H9 (cell line): ENCODE measurements around the gene PPFIA2. TPM values are rescaled to one million over a fixed set of nuclear protein-coding genes. Genes with fewer than 3 reads are reported as not detected.
"Not testable (repeated sequence)": the region's sequence is repeated elsewhere in the genome, so short reads cannot be mapped to it uniquely, and the experiment has no call there.

ENCODE experiments used
- DNase-seq: peaks from one replicate; pipeline ENCODE4 v3.0.0-alpha.2; 2017
- H2AFZ ChIP-seq: one replicate; pipeline ENCODE4 v1.6.1; 2013; ENCODE audit warnings: mild to moderate bottlenecking, low read length, control low read depth, moderate library complexity
- H2AK5ac ChIP-seq: 2 replicates; pipeline ENCODE4 v1.6.1; 2013; ENCODE audit warnings: low read length, control low read depth, mixed read lengths; ENCODE audit not compliant: insufficient read length
- H2BK120ac ChIP-seq: one replicate; pipeline ENCODE4 v1.6.1; 2013; ENCODE audit warnings: low read depth, mild to moderate bottlenecking, low read length, control low read depth, inconsistent platforms; ENCODE audit not compliant: poor library complexity, severe bottlenecking
- H2BK12ac ChIP-seq: 2 replicates; pipeline ENCODE4 v1.6.1; 2013; ENCODE audit warnings: low read length, control low read depth, mixed read lengths, low read depth; ENCODE audit not compliant: insufficient read length
- H2BK15ac ChIP-seq: 2 replicates; pipeline ENCODE4 v1.6.1; 2013; ENCODE audit warnings: low read depth, low read length, control low read depth
- H2BK20ac ChIP-seq: one replicate; pipeline ENCODE4 v1.6.1; 2013; ENCODE audit warnings: low read depth, mild to moderate bottlenecking, low read length, control low read depth, inconsistent platforms; ENCODE audit not compliant: poor library complexity, severe bottlenecking
- H2BK5ac ChIP-seq: 2 replicates; pipeline ENCODE4 v1.6.1; 2013; ENCODE audit warnings: low read length, control low read depth, mixed read lengths; ENCODE audit not compliant: insufficient read length
- H3K14ac ChIP-seq: 2 replicates; pipeline ENCODE4 v1.6.1; 2013; ENCODE audit warnings: low read length, control low read depth; ENCODE audit not compliant: insufficient read depth
- H3K18ac ChIP-seq: 2 replicates; pipeline ENCODE4 v1.6.1; 2013; ENCODE audit warnings: low read depth, mild to moderate bottlenecking, mixed read lengths, low read length, control low read depth; ENCODE audit not compliant: insufficient read length
- H3K23ac ChIP-seq: 2 replicates; pipeline ENCODE4 v1.6.1; 2013; ENCODE audit warnings: low read length, control low read depth, mixed read lengths, low read depth; ENCODE audit not compliant: insufficient read length
- H3K23me2 ChIP-seq: 2 replicates; pipeline ENCODE4 v1.6.1; 2013; ENCODE audit warnings: low read depth, mild to moderate bottlenecking, mixed read lengths, low read length, control low read depth; ENCODE audit not compliant: insufficient read length, poor library complexity, severe bottlenecking
- H3K27ac ChIP-seq: 2 replicates; pipeline ENCODE4 v1.5.1; 2013; ENCODE audit warnings: low read length, control low read depth, mixed read lengths, low read depth; ENCODE audit not compliant: insufficient read length
- H3K27me3 ChIP-seq: 2 replicates; pipeline ENCODE4 v1.6.1; 2013; ENCODE audit warnings: low read length, control low read depth, inconsistent platforms; ENCODE audit not compliant: insufficient read depth
- H3K4ac ChIP-seq: 2 replicates; pipeline ENCODE4 v1.6.1; 2013; ENCODE audit warnings: low read depth, mild to moderate bottlenecking, control low read depth, inconsistent platforms, low read length, moderate library complexity
- H3K4me1 ChIP-seq: 2 replicates; pipeline ENCODE4 v1.6.1; 2013; ENCODE audit warnings: low read length, control low read depth, inconsistent platforms; ENCODE audit not compliant: insufficient read depth
- H3K4me2 ChIP-seq: 2 replicates; pipeline ENCODE4 v1.6.1; 2013; ENCODE audit warnings: low read length, control low read depth, mixed read lengths; ENCODE audit not compliant: insufficient read length, insufficient read depth
- H3K56ac ChIP-seq: 2 replicates; pipeline ENCODE4 v1.6.1; 2013; ENCODE audit warnings: low read depth, mild to moderate bottlenecking, mixed read lengths, low read length, control low read depth; ENCODE audit not compliant: insufficient read length
- H3K79me1 ChIP-seq: 2 replicates; pipeline ENCODE4 v1.6.1; 2013; ENCODE audit warnings: low read depth, mild to moderate bottlenecking, moderate library complexity, low read length, control low read depth, inconsistent platforms; ENCODE audit not compliant: insufficient read depth, poor library complexity, severe bottlenecking
- H3K79me2 ChIP-seq: 2 replicates; pipeline ENCODE4 v1.6.1; 2013; ENCODE audit warnings: low read length, control low read depth, inconsistent platforms; ENCODE audit not compliant: insufficient read depth
- H3K9ac ChIP-seq: 2 replicates; pipeline ENCODE4 v1.6.1; 2013; ENCODE audit warnings: low read length, control low read depth, mixed read lengths; ENCODE audit not compliant: insufficient read length; ENCODE audit errors: extremely low read depth
- H3K9me3 ChIP-seq: one replicate; pipeline ENCODE4 v1.6.1; 2013; ENCODE audit warnings: low read depth, low read length, inconsistent platforms; ENCODE audit not compliant: control insufficient read depth
- H3T11ph ChIP-seq: one replicate; pipeline ENCODE4 v1.6.1; 2013; ENCODE audit warnings: mild to moderate bottlenecking, low read length, control low read depth, inconsistent platforms
- H4K20me1 ChIP-seq: one replicate; pipeline ENCODE4 v1.6.1; 2013; ENCODE audit not compliant: control insufficient read depth, insufficient read length, insufficient read depth
- H4K5ac ChIP-seq: 2 replicates; pipeline ENCODE4 v1.6.1; 2013; ENCODE audit warnings: low read depth, mild to moderate bottlenecking, mixed read lengths, low read length, control low read depth; ENCODE audit not compliant: insufficient read length
- H4K8ac ChIP-seq: replicated peaks from 2 replicates; pipeline ENCODE4 v1.6.1; 2013; ENCODE audit warnings: low read length, control low read depth, mixed read lengths, low read depth; ENCODE audit not compliant: insufficient read length
- H4K91ac ChIP-seq: 2 replicates; pipeline ENCODE4 v1.6.1; 2013; ENCODE audit warnings: low read depth, mild to moderate bottlenecking, moderate library complexity, mixed read lengths, low read length, control low read depth; ENCODE audit not compliant: insufficient read length
- H3K27ac Mint-ChIP-seq, 3 experiments: 2 replicates in 2 of 3; 3 replicates in 1 of 3; pipeline ENCODE4 v1.8.0; 2020 to 2021; ENCODE audit warnings: mixed read lengths in 3 of 3, mild to moderate bottlenecking in 1 of 3, moderate library complexity in 1 of 3
- H3K27me3 Mint-ChIP-seq: 2 replicates; pipeline ENCODE4 v1.8.0; 2021; ENCODE audit warnings: low read depth, mild to moderate bottlenecking, moderate library complexity, mixed read lengths
- H3K36me3 Mint-ChIP-seq, 3 experiments: 2 replicates in 2 of 3; 3 replicates in 1 of 3; pipeline ENCODE4 v1.8.0; 2020 to 2021; ENCODE audit warnings: low read depth in 3 of 3, mixed read lengths in 3 of 3; ENCODE audit not compliant: insufficient read depth in 1 of 3
- H3K4me1 Mint-ChIP-seq, 2 experiments: 2 replicates each; pipeline ENCODE4 v1.8.0; 2020; ENCODE audit warnings: mixed read lengths in 2 of 2
- H3K4me3 Mint-ChIP-seq, 2 experiments: 2 replicates in 1 of 2; 3 replicates in 1 of 2; pipeline ENCODE4 v1.8.0; 2020 to 2021; ENCODE audit warnings: mild to moderate bottlenecking in 2 of 2, mixed read lengths in 2 of 2, moderate library complexity in 1 of 2
- H3K9me3 Mint-ChIP-seq, 2 experiments: 2 replicates in 1 of 2; 3 replicates in 1 of 2; pipeline ENCODE4 v1.8.0; 2020; ENCODE audit warnings: mild to moderate bottlenecking in 2 of 2, mixed read lengths in 2 of 2, moderate library complexity in 1 of 2
- CTCF ChIP-seq: fragments of 200-600 bp; sonication (generic); conservative IDR thresholded peaks from 3 replicates; pipeline ENCODE4 v1.8.0; 2021; ENCODE audit warnings: antibody characterized with exemption, mild to moderate bottlenecking
- WGBS: extraction: QIAGEN DNeasy Blood & Tissue Kit; methylation state at CpG from one replicate; pipeline ENCODE4 v1.1.7; 2013; ENCODE audit warnings: missing lambda C conversion rate, low lambda C conversion rate, mixed read lengths; ENCODE audit not compliant: insufficient read length; ENCODE audit errors: extremely low coverage; 5-methylcytosine and 5-hydroxymethylcytosine counted together
- total RNA-seq: library from RNA; stranded (reverse); gene quantifications from 2 replicates; pipeline ENCODE4 v1.2.1, GENCODE V29; 2021

PPFIA2 gene
- total RNA-seq, 1 experiment from 2014 or later = 1.3 TPM

GRCh38 chr12:81591256-81591655 is 167.9 kb downstream of the PPFIA2 start:
- Histone ChIP-seq H2BK20ac (no peak overlapping the region), H3K4ac (no peak overlapping the region), H3K27ac (no peak overlapping the region), H3K18ac (no peak overlapping the region), H3K79me1 (no peaks in the 10 kb centered on the region), H3K27me3 (no peaks in the 10 kb centered on the region), H3K79me2 (no peaks in the 10 kb centered on the region), H4K91ac (no peak overlapping the region), H3K23me2 (no peaks in the 10 kb centered on the region), H2AK5ac (no peak overlapping the region), H3K23ac (no peak overlapping the region), H3K14ac (no peak overlapping the region), H4K20me1 (no peaks in the 10 kb centered on the region), H4K5ac (no peak overlapping the region), H3K9ac (no peak overlapping the region), H2AFZ (no peak overlapping the region), H3T11ph (no peak overlapping the region), H3K4me1 (no peaks in the 10 kb centered on the region), H3K56ac (no peak overlapping the region), H2BK120ac (no peak overlapping the region), H3K4me2 (no peak overlapping the region), H2BK15ac (no peak overlapping the region), H2BK12ac (no peak overlapping the region), H3K9me3 (no peaks in the 10 kb centered on the region), H2BK5ac (no peak overlapping the region), H4K8ac (no peak overlapping the region)
- WGBS = no CpG with 5 or more reads among the region's 4 CpGs
- Mint-ChIP-seq H3K4me3 (no peak overlapping the region), H3K4me1 (no peaks in the 10 kb centered on the region), H3K27ac (no peak overlapping the region), H3K36me3 (peaks cover 8 to 17% (median 15%) of the 10 kb centered on the region in 3 experiments; a peak in 6 of 7 replicates), H3K27me3 (no peaks in the 10 kb centered on the region), H3K9me3 (peaks cover 16 to 21% of the 10 kb centered on the region in 2 experiments)
- no peak for TF ChIP-seq CTCF
- DNase-seq = no peak

- H3K9ac ChIP-seq, H2AFZ ChIP-seq, H2BK5ac ChIP-seq, H3K9me3 ChIP-seq, H3K56ac ChIP-seq, H2BK12ac ChIP-seq, H3T11ph ChIP-seq, H3K23ac ChIP-seq, H3K4me1 ChIP-seq, H4K5ac ChIP-seq, H3K14ac ChIP-seq, H3K79me2 ChIP-seq, DNase-seq, H3K27me3 ChIP-seq, H3K4me2 ChIP-seq, H2BK15ac ChIP-seq, H4K20me1 ChIP-seq, H3K27me3 Mint-ChIP-seq, H3K27ac Mint-ChIP-seq, H2BK120ac ChIP-seq, H3K27ac ChIP-seq, H4K91ac ChIP-seq, H3K23me2 ChIP-seq, H3K4me1 Mint-ChIP-seq, H4K8ac ChIP-seq, H3K79me1 ChIP-seq, H3K4me3 Mint-ChIP-seq, H2AK5ac ChIP-seq, H3K4ac ChIP-seq, H2BK20ac ChIP-seq, H3K18ac ChIP-seq: not testable (repeated sequence)
- H3K9me3 Mint-ChIP-seq = peaks cover 16 to 21% of the 10 kb centered on the region in 2 experiments
- no CpG with 5 or more reads among the region's 2 CpGs for WGBS
- H3K36me3 Mint-ChIP-seq = peaks cover 8 to 17% (median 15%) of the 10 kb centered on the region in 3 experiments; a peak in 6 of 7 replicates
Measured at GRCh38 chr12:81590703-81591102, 168.4 kb downstream of the PPFIA2 start.
